AG04449 (cell line): ENCODE results near the gene NHS.

Experiments used
- CTCF ChIA-PET: fragments of 350-600 bp; formaldehyde crosslinking; extraction: SDS; loops from one replicate; lab custom pipeline; 2021; ENCODE audit warnings: antibody characterized with exemption; lab: Yijun Ruan, JAX
- POLR2A ChIA-PET: fragments of 400-600, 350-600 bp; formaldehyde crosslinking; extraction: SDS; loops from one replicate; lab custom pipeline; 2020; ENCODE audit warnings: antibody characterized with exemption, inconsistent platforms; lab: Yijun Ruan, JAX
- DNase-seq: peaks from one replicate; pipeline ENCODE4 v3.0.0-alpha.2; 2010; ENCODE audit warnings: low read depth, low spot score
- H3K4me3 ChIP-seq: 2 replicates; pipeline ENCODE4 v1.5.1; 2011; ENCODE audit warnings: low read depth, mild to moderate bottlenecking, control low read depth, low read length
- TF ChIP-seq, protein P1 (sequence below): IDR thresholded peaks from one replicate; pipeline ENCODE4 v1.5.1; 2011; ENCODE audit warnings: mild to moderate bottlenecking, moderate library complexity, low read length, control low read depth, inconsistent platforms; ENCODE audit not compliant: insufficient read depth; ENCODE audit errors: missing control alignments

Gene NHS

DNA sequence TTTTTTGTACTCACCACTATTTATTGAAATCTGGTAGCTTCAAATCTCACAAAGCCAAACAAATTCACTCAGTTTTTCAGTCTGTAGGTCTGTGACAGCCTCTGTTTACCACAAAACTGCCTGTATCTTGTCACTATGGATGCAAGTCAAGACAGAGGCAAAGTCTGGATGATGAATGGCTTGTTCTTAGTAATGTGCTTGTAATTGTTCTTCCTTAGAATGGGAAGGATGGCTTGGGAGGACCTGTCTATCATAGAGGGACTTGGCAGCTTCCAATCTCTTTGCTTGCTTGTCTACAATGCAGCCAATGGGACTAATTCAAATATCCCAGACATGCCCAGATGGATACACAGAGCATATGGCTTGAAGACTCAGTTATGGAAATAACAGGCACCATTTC lies 221.1 kb downstream of the NHS start:
- CTCF ChIA-PET, result no interaction called here
- no peak for DNase-seq
- no peak overlapping the region for H3K4me3 ChIP-seq
- TF ChIP-seq, protein P1, sequence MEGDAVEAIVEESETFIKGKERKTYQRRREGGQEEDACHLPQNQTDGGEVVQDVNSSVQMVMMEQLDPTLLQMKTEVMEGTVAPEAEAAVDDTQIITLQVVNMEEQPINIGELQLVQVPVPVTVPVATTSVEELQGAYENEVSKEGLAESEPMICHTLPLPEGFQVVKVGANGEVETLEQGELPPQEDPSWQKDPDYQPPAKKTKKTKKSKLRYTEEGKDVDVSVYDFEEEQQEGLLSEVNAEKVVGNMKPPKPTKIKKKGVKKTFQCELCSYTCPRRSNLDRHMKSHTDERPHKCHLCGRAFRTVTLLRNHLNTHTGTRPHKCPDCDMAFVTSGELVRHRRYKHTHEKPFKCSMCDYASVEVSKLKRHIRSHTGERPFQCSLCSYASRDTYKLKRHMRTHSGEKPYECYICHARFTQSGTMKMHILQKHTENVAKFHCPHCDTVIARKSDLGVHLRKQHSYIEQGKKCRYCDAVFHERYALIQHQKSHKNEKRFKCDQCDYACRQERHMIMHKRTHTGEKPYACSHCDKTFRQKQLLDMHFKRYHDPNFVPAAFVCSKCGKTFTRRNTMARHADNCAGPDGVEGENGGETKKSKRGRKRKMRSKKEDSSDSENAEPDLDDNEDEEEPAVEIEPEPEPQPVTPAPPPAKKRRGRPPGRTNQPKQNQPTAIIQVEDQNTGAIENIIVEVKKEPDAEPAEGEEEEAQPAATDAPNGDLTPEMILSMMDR, result no peak
- POLR2A ChIA-PET, result no interaction called here

DNA sequence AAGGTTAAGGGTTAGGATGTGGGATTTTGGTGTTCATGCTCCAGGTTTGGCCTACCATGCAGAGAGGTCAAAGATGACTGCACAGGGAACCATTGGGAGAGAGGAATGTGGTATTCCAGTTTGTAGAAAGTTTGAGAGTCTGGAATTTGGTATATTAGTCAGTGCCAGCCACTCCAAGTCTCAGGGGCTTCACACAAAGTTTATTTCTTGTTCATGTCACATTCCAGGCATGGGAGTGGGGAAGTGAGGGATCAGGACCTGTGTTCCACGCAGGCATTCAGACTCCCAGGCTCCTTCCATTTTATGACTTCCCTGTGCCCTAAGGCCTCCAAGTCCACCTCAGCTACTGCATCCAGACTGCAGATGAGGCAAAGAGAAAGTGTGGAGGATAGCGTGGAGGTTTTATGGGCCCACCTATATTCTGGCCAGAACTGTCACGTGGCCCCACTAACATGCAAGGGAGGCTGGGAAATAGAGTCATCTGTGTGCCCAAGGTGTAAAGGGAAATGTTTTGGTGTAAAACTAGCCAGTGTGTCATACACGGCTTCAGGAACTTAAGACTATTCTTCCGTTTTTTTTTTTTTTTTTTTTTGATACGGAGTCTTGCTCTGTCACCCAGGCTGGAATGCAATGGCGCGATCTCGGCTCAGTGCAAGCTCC lies 221.7 kb downstream of the NHS start:
- TF ChIP-seq, protein P1, result no peak
- H3K4me3 ChIP-seq, result no peak overlapping the region
- ChIA-PET POLR2A (no interaction called here), CTCF (no interaction called here)
- no peak for DNase-seq

- TF ChIP-seq, protein P1, result no peak
- DNase-seq, result no peak
- ChIA-PET CTCF (no interaction called here), POLR2A (interaction anchor here (0.6 kb wide), 1 partner anchor 371 kb away, joined by 4 read pairs; no protein-coding TSS in a partner anchor)
- no peak overlapping the region for H3K4me3 ChIP-seq
Measured at GRCh38 chrX:17597327-17597726, 222.3 kb downstream of the NHS start.

DNA sequence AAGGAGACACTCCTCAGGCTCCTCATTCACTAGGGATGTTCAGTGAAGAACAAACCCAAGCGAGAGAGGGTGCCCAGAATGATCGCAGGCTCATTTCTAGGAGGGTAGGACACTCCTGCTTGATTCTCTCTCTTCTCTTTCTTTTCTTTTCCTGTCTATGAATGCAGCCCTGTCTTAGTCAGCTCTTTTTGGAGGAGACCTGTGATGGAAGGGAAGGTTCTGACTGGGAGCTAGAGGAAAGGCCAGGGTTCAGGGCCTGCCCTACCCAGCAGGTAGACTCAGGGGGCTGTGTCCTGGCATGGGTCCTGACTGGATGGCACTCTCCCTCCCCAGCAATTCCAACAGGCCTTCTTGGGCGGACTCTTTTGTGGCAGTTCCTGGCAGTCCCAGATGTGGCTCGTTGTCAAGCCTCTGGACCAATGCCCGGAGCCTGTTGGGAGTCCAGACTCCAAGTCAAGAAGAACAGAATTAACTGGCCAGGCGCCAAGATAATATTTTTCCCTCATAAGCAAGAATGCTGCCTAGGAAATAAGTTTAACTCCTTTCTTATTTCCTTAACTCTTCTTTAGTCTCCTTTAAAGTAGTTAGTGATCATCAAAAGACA lies 222.9 kb downstream of the NHS start:
- ChIA-PET POLR2A (interaction anchor here (0.6 kb wide), 1 partner anchor 372 kb away, joined by 4 read pairs; no protein-coding TSS in a partner anchor), CTCF (no interaction called here)
- TF ChIP-seq, protein P1, result no peak
- no peak overlapping the region for H3K4me3 ChIP-seq
- no peak for DNase-seq

DNA sequence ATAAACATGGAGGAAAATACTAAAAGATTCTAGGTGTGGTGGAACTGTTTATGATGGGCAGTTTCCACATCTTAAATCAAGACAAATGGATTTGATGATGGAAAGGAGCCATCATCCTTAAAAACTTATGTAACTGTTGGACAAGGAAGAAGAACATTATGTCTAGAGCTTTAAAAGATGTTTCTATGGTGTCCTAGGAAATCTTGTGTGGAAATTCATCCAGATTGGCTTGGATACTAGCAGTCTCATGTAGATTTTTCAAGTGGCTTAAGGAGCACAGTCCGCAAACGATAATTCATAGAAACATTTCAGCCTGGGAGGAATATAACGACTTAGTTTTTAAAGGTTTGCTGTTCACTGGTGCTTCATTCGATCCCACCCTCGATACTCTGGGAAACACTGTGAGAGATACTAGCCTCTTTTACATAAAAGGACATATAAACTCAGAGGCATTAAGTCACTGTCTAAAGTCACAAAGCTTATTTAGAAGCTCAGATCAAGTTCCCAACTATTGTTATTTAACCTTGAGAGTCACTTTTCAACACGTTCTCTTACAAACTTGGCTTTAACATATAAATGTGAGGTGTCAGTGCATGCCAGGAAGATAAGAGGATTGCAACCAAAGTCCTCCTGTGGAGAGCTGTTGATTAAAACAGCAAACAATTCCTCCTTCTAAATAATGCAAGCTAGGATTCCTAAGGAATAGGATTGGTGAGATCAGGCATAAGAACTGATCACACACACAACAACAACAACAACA lies 226.6 kb downstream of the NHS start:
- TF ChIP-seq, protein P1, result no peak
- no peak overlapping the region for H3K4me3 ChIP-seq
- POLR2A ChIA-PET, result interaction anchor here (0.5 kb wide), 1 partner anchor 225 kb away, joined by 3 read pairs; no protein-coding TSS in a partner anchor
- DNase-seq, result no peak
- CTCF ChIA-PET, result no interaction called here

DNA sequence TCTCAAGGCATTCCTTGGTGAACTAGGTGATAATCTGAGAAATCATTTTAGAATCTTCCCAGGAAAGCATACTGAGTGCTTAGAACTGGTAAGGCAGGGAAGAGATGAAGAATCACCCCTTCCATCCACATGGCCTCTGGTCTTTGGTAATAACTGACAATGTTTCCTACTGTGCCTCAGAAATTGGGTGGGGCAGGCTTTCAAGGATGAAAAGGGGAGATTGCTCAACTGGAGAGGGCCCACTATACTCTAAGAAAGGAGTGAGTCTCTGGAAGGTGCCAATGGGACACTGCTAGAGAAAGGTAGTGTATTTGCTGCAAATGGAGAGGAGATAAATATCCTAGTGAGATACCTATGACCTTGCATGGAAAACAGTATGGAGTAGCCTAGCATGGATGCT lies 227.2 kb downstream of the NHS start:
- TF ChIP-seq, protein P1, result no peak
- CTCF ChIA-PET, result no interaction called here
- H3K4me3 ChIP-seq, result no peak overlapping the region
- no peak for DNase-seq
- POLR2A ChIA-PET, result interaction anchor here (0.5 kb wide), 1 partner anchor 226 kb away, joined by 3 read pairs; no protein-coding TSS in a partner anchor
